Aorta (tissue), 5 donors: Measurements from ENCODE around the gene HYPK. TPM values are rescaled to one million over a fixed set of nuclear protein-coding genes. Genes with fewer than 3 reads are reported as not detected.

Source experiments
- ATAC-seq: fragments of 200-7000 bp; cut with Tn5 transposase; one replicate; pipeline ENCODE4 v1.9.1; 2022; ENCODE audit warnings: moderate library complexity; ENCODE audit not compliant: low FRiP score
- DNase-seq, 2 donors: peaks; one replicate each; pipeline ENCODE4 v3.0.0-alpha.2; 2020
- H3K27ac ChIP-seq, 2 donors: one replicate each; pipeline ENCODE4 v1.5.1; 2013; ENCODE audit warnings: low read length in 2 of 2, mild to moderate bottlenecking in 2 of 2, moderate library complexity in 2 of 2, control low read depth in 1 of 2, inconsistent platforms in 1 of 2, low read depth in 1 of 2
- H3K27me3 ChIP-seq, 2 donors: one replicate each; pipeline ENCODE4 v1.6.1; 2013; ENCODE audit warnings: control low read depth in 1 of 2, low read length in 1 of 2, mild to moderate bottlenecking in 1 of 2, moderate library complexity in 1 of 2; ENCODE audit not compliant: insufficient read depth in 2 of 2, control insufficient read depth in 1 of 2
- H3K36me3 ChIP-seq, 2 donors: one replicate each; pipeline ENCODE4 v1.6.1; 2013; ENCODE audit warnings: control low read depth in 1 of 2, low read length in 1 of 2, mild to moderate bottlenecking in 1 of 2; ENCODE audit not compliant: insufficient read depth in 2 of 2, control insufficient read depth in 1 of 2
- H3K4me1 ChIP-seq, 2 donors: one replicate each; pipeline ENCODE4 v1.6.1; 2013; ENCODE audit warnings: low read length in 2 of 2, control low read depth in 1 of 2, mild to moderate bottlenecking in 1 of 2, moderate library complexity in 1 of 2; ENCODE audit not compliant: insufficient read depth in 2 of 2, control insufficient read depth in 1 of 2
- H3K4me3 ChIP-seq, 2 donors: one replicate each; pipeline ENCODE4 v1.5.1; 2013; ENCODE audit warnings: low read length in 2 of 2, control low read depth in 1 of 2, mild to moderate bottlenecking in 1 of 2
- H3K9me3 ChIP-seq: one replicate; pipeline ENCODE4 v1.6.1; 2013; ENCODE audit warnings: mild to moderate bottlenecking, low read length; ENCODE audit not compliant: control insufficient read depth
- whole genome bisulfite sequencing, 2 donors: extraction: QIAGEN DNeasy Blood & Tissue Kit; methylation state at CpG; one replicate each; pipeline ENCODE4 v1.1.7; 2013; 5-methylcytosine and 5-hydroxymethylcytosine counted together
- intact Hi-C, 2 donors: fragments of 100-400 bp; cut with DNase I; formaldehyde crosslinking; loops; one replicate each; pipeline versions ENCODE4 v1.14.2 to v1.15.0; 2022
- polyA plus RNA-seq, 2 donors: library from polyadenylated mRNA; stranded (reverse); fragments of 200-250 nt; gene quantifications; one replicate each; pipeline ENCODE4 v1.2.3, GENCODE V29; 2013
- total RNA-seq, 2 donors: library from RNA; stranded (reverse); fragmentation: NEBNext Ultra II Directional; extraction: Animal tissue kit (Norgen Biotek cat#: 25700); gene quantifications; one replicate each; pipeline ENCODE4 v1.2.1, GENCODE V29; 2021
- donor health status: healthy with polysubstance abuse.
- donor health status: Bipolar disorder and iron deficiency.
- donor health status: DM: no; HTN: no; CAD: no.
- donor health status: DM: no; HTN: no; CAD: no.
- donor health status: DM: yes; HTN: yes; CAD: no.

HYPK gene
- total and polyA plus RNA-seq, 4 donors, result 3.0 to 31.6 (median 14.4) TPM

GRCh38 chr15:43775411-43775965 is 24.9 kb upstream of the HYPK start:
- DNase-seq (no peak), ATAC-seq (no peak)
- Histone ChIP-seq H3K27ac (peak overlapping the region in 1 of 2 donors; percentile 20), H3K9me3 (no peaks in the 10 kb centered on the region), H3K4me1 (no peaks in the 10 kb centered on the region), H3K27me3 (no peaks in the 10 kb centered on the region), H3K36me3 (peaks cover 2 to 3% of the 10 kb centered on the region in 2 donors), H3K4me3 (no peak overlapping the region)
- WGBS, 2 donors, result 96 to 100% methylated on average over 1 of the region's 1 CpG
- intact Hi-C loops, result no loop called here

GRCh38 chr15:43776101-43776717 is 24.2 kb upstream of the HYPK start:
- ATAC-seq, result peak; percentile 24
- Histone ChIP-seq H3K4me1 (no peaks in the 10 kb centered on the region), H3K4me3 (peak overlapping the region in 1 of 2 donors; percentile 14), H3K27ac (peak overlapping the region in 1 of 2 donors; percentile 78), H3K36me3 (peaks cover 0 to 2% of the 10 kb centered on the region in 2 donors), H3K27me3 (no peaks in the 10 kb centered on the region), H3K9me3 (no peaks in the 10 kb centered on the region)
- intact Hi-C loops, result no loop called here
- WGBS, 2 donors, result 21 to 25% methylated on average over 35 of the region's 35 CpGs
- peak in 1 of 2 donors; percentile 80 for DNase-seq

- Histone ChIP-seq H3K9me3 (no peaks in the 10 kb centered on the region), H3K36me3 (peaks cover 0 to under 1% of the 10 kb centered on the region in 2 donors), H3K27me3 (no peaks in the 10 kb centered on the region), H3K4me3 (peak within 1 kb of the TSS; percentile 14 to 58), H3K27ac (peak within 1 kb of the TSS in 1 of 2 donors; percentile 78), H3K4me1 (no peaks in the 10 kb centered on the region)
- DNase-seq, result peak; percentile 87 to 94
- WGBS, 2 donors, result 0% methylated on average over 30 to 41 of the region's 41 CpGs
- intact Hi-C loops, result no loop called here
- peak; percentile 93 for ATAC-seq
These were observed 23.6 kb upstream of the HYPK start, which contains the start of gene ELL3 for GRCh38 chr15:43776718-43777266. Gene ELL3, minus strand, starts transcription at chr15:43776966. Its CDS starts 65 bp downstream, at chr15:43776901.

GRCh38 chr15:43777267-43777914 is 23.0 kb upstream of the HYPK start:
- H3K36me3 ChIP-seq, result no peaks in the 10 kb centered on the region
- DNase-seq, result peak; percentile 87 to 92
- 2% methylated on average over 31 of the region's 31 CpGs for WGBS, 2 donors

GRCh38 chr15:43779016-43779415 is 21.4 kb upstream of the HYPK start:
- no peak overlapping the region for H3K4me3 ChIP-seq
- H3K36me3 ChIP-seq, result no peaks in the 10 kb centered on the region
- H3K27ac ChIP-seq, result no peak overlapping the region
- no peaks in the 10 kb centered on the region for H3K4me1 ChIP-seq
- WGBS, 2 donors, result 85 to 95% methylated on average over 1 of the region's 1 CpG
- intact Hi-C loops, result no loop called here
- ATAC-seq, result no peak
- H3K9me3 ChIP-seq, result no peaks in the 10 kb centered on the region
- H3K27me3 ChIP-seq, result no peaks in the 10 kb centered on the region
- no peak for DNase-seq

More at GRCh38 chr15:43777267-43777914, 23.0 kb upstream of the HYPK start:
- no peaks in the 10 kb centered on the region for H3K27me3 ChIP-seq
- peak overlapping the region; percentile 14 to 58 for H3K4me3 ChIP-seq
- H3K4me1 ChIP-seq, result no peaks in the 10 kb centered on the region
- intact Hi-C loops, result no loop called here
- no peaks in the 10 kb centered on the region for H3K9me3 ChIP-seq
- ATAC-seq, result peak; percentile 90
- peak overlapping the region in 1 of 2 donors; percentile 68 for H3K27ac ChIP-seq

GRCh38 chr15:43789409-43789808 is 11.0 kb upstream of the HYPK start:
- ATAC-seq, result no peak
- no peaks in the 10 kb centered on the region for H3K9me3 ChIP-seq
- H3K36me3 ChIP-seq, result no peaks in the 10 kb centered on the region
- DNase-seq, result no peak
- H3K4me3 ChIP-seq, result no peak overlapping the region
- H3K27me3 ChIP-seq, result no peaks in the 10 kb centered on the region
- H3K4me1 ChIP-seq, result peaks cover 0 to 9% of the 10 kb centered on the region in 2 donors
- intact Hi-C loops, result no loop called here
- H3K27ac ChIP-seq, result no peak overlapping the region
- 93 to 97% methylated on average over 3 of the region's 3 CpGs for WGBS, 2 donors

GRCh38 chr15:43791993-43792760 is 8.2 kb upstream of the HYPK start, which contains the start of gene SERF2:
Gene SERF2, plus strand, starts transcription at chr15:43792320. Its CDS starts 57 bp downstream, at chr15:43792377.
- intact Hi-C loops, result no loop called here
- no peaks in the 10 kb centered on the region for H3K27me3 ChIP-seq
- H3K9me3 ChIP-seq, result no peaks in the 10 kb centered on the region
- peak within 1 kb of the TSS; percentile 53 to 60 for H3K4me3 ChIP-seq
- DNase-seq (peak; percentile 100), ATAC-seq (peak; percentile 99)
- WGBS, 2 donors, result 0% methylated on average over 66 of the region's 66 CpGs
- peaks cover 0 to 15% of the 10 kb centered on the region in 2 donors for H3K4me1 ChIP-seq
- peaks cover 0 to 8% of the 10 kb centered on the region in 2 donors for H3K36me3 ChIP-seq
- H3K27ac ChIP-seq, result peak within 1 kb of the TSS; percentile 63 to 72
